ENCODE measurements around the gene LCP1. TPM values are rescaled to one million over a fixed set of nuclear protein-coding genes. Genes with fewer than 3 reads are reported as not detected.

Gene LCP1
- polyA plus RNA-seq, 1 donor (not counting 4 experiments of a cell fraction or from before 2014, with no cell fraction given) = 2.5 TPM

- no peaks in the 10 kb centered on the region for H3K36me3 ChIP-seq (ENCODE audit: control insufficient read depth in 2 of 2, extremely low read depth in 1 of 2, insufficient read depth in 2 of 2, low read length in 2 of 2)
- peaks cover 11% of the 10 kb centered on the region for H3K4me1 ChIP-seq (ENCODE audit: control insufficient read depth, extremely low read depth, insufficient read depth, low read length)
- no peak overlapping the region for H3K4me3 ChIP-seq (ENCODE audit: control insufficient read depth in 2 of 3, extremely low read depth in 1 of 3, insufficient read depth in 2 of 3, low read depth in 1 of 3, low read length in 3 of 3)
- H3K27me3 ChIP-seq (ENCODE audit: control insufficient read depth, extremely low read depth, insufficient read depth, low read length) = no peaks in the 10 kb centered on the region
- no peaks in the 10 kb centered on the region for H3K79me2 ChIP-seq (ENCODE audit: control insufficient read depth, insufficient read depth, low read length)
- FAIRE-seq (no peak), DNase-seq (ENCODE audit: low read depth, low spot score) (no peak)
- TF ChIP-seq CTCF (optimal IDR thresholded peaks at IDR 0.05 in 1 of 3, IDR thresholded peaks at IDR 0.05 in 1 of 3, conservative IDR thresholded peaks at IDR 0.05 in 1 of 3; ENCODE audit: extremely low read depth in 1 of 3, insufficient read depth in 2 of 3, low read length in 3 of 3) (no peak), EZH2 (IDR thresholded peaks at IDR 0.05; ENCODE audit: low read length) (no peak)
- dilution Hi-C loops (cut with MboI; ENCODE audit: extremely low pct_ligation_motif_present, low sequenced_read_pairs) = no loop called here
- no peaks in the 10 kb centered on the region for H3K9me1 ChIP-seq (ENCODE audit: control insufficient read depth, extremely low read depth, insufficient read depth, low read length)
- H4K20me1 ChIP-seq (ENCODE audit: control insufficient read depth, extremely low read depth, insufficient read depth, low read length) = no peaks in the 10 kb centered on the region
- no peak overlapping the region for H3K4me2 ChIP-seq (ENCODE audit: control insufficient read depth, extremely low read depth, insufficient read depth, low read depth, low read length)
- H3K9me3 ChIP-seq (ENCODE audit: control insufficient read depth, low read depth, low read length) = no peaks in the 10 kb centered on the region
- no peak overlapping the region for H2AFZ ChIP-seq (ENCODE audit: control insufficient read depth, low read length)
- H3K27ac ChIP-seq (ENCODE audit: control insufficient read depth, insufficient read depth, low read length) = no peak overlapping the region
- no peak overlapping the region for H3K9ac ChIP-seq (ENCODE audit: control insufficient read depth, extremely low read depth, insufficient read depth, low read length)
Measured at GRCh38 chr13:46127358-46128023, 54.5 kb downstream of the LCP1 start.

GRCh38 chr13:46126552-46127357 lies 55.2 kb downstream of the LCP1 start:
- Histone ChIP-seq H3K27ac (ENCODE audit: control insufficient read depth, insufficient read depth, low read length) (no peak overlapping the region), H3K9me1 (ENCODE audit: control insufficient read depth, extremely low read depth, insufficient read depth, low read length) (no peaks in the 10 kb centered on the region), H4K20me1 (ENCODE audit: control insufficient read depth, extremely low read depth, insufficient read depth, low read length) (no peaks in the 10 kb centered on the region), H3K4me3 (ENCODE audit: control insufficient read depth in 2 of 3, extremely low read depth in 1 of 3, insufficient read depth in 2 of 3, low read depth in 1 of 3, low read length in 3 of 3) (no peak overlapping the region), H3K4me1 (ENCODE audit: control insufficient read depth, extremely low read depth, insufficient read depth, low read length) (peaks cover 13% of the 10 kb centered on the region), H3K36me3 (ENCODE audit: control insufficient read depth in 2 of 2, extremely low read depth in 1 of 2, insufficient read depth in 2 of 2, low read length in 2 of 2) (no peaks in the 10 kb centered on the region), H2AFZ (ENCODE audit: control insufficient read depth, low read length) (no peak overlapping the region), H3K27me3 (ENCODE audit: control insufficient read depth, extremely low read depth, insufficient read depth, low read length) (no peaks in the 10 kb centered on the region), H3K4me2 (ENCODE audit: control insufficient read depth, extremely low read depth, insufficient read depth, low read depth, low read length) (no peak overlapping the region), H3K9me3 (ENCODE audit: control insufficient read depth, low read depth, low read length) (no peaks in the 10 kb centered on the region), H3K9ac (ENCODE audit: control insufficient read depth, extremely low read depth, insufficient read depth, low read length) (no peak overlapping the region), H3K79me2 (ENCODE audit: control insufficient read depth, insufficient read depth, low read length) (no peaks in the 10 kb centered on the region)
- dilution Hi-C loops (cut with MboI; ENCODE audit: extremely low pct_ligation_motif_present, low sequenced_read_pairs) = no loop called here
- DNase-seq (ENCODE audit: low read depth, low spot score) = no peak
- TF ChIP-seq EZH2 (IDR thresholded peaks at IDR 0.05; ENCODE audit: low read length) = no peak
- TF ChIP-seq CTCF (optimal IDR thresholded peaks at IDR 0.05 in 1 of 3, IDR thresholded peaks at IDR 0.05 in 1 of 3, conservative IDR thresholded peaks at IDR 0.05 in 1 of 3; ENCODE audit: extremely low read depth in 1 of 3, insufficient read depth in 2 of 3, low read length in 3 of 3) = peak; percentile 93 to 99 (median 99)
- peak; percentile 80 for FAIRE-seq
